Muscle of leg (tissue), 11 donors: ENCODE results near the gene ADAMTSL1. TPM values are rescaled to one million over a fixed set of nuclear protein-coding genes. Genes with fewer than 3 reads are reported as not detected.

Source experiments
- DNase-seq: peaks from one replicate; pipeline ENCODE4 v3.0.0; 2013
- H3K27ac ChIP-seq: one replicate; pipeline ENCODE4 v1.5.1; 2013; ENCODE audit warnings: mild to moderate bottlenecking, low read length, control low read depth
- H3K27me3 ChIP-seq: one replicate; pipeline ENCODE4 v1.6.1; 2013; ENCODE audit warnings: low read length; ENCODE audit not compliant: control insufficient read depth, insufficient read depth
- H3K36me3 ChIP-seq: one replicate; pipeline ENCODE4 v1.6.1; 2013; ENCODE audit warnings: low read length; ENCODE audit not compliant: control insufficient read depth, insufficient read depth
- H3K4me1 ChIP-seq: one replicate; pipeline ENCODE4 v1.6.1; 2013; ENCODE audit warnings: low read length; ENCODE audit not compliant: control insufficient read depth, insufficient read depth
- H3K4me3 ChIP-seq: one replicate; pipeline ENCODE4 v1.5.1; 2013; ENCODE audit warnings: low read length, control low read depth
- H3K9me3 ChIP-seq: replicated peaks from 2 replicates; pipeline ENCODE4 v1.6.1; 2013; ENCODE audit warnings: low read depth, low read length; ENCODE audit not compliant: control insufficient read depth
- WGBS: methylation state at CpG from one replicate; pipeline ENCODE4 v1.1.5; 2013; ENCODE audit warnings: missing lambda C conversion rate; ENCODE audit not compliant: insufficient coverage; 5-methylcytosine and 5-hydroxymethylcytosine counted together
- polyA plus RNA-seq, 8 donors: library from polyadenylated mRNA; unstranded; fragments of 120-200 nt; gene quantifications; one replicate each; pipeline versions ENCODE4 v1.2.1 to v1.2.3, GENCODE V29; 2013; ENCODE audit warnings: inconsistent platforms in 1 of 8, low replicate concordance in 1 of 8; ENCODE audit not compliant: insufficient read length in 8 of 8, insufficient read depth in 1 of 8
- total RNA-seq: library from RNA; stranded (reverse); fragments of 120-200 nt; gene quantifications from one replicate; pipeline ENCODE4 v1.2.4, GENCODE V29; 2013

The ADAMTSL1 gene
- total and polyA plus RNA-seq, 9 donors: 9.9 to 32.9 (median 20.1) TPM

- H3K4me1 ChIP-seq: peaks cover 4% of the 10 kb centered on the region
- WGBS: 86% methylated on average over 1 of the region's 3 CpGs
- no peak overlapping the region for H3K27ac ChIP-seq
- H3K9me3 ChIP-seq: no peaks in the 10 kb centered on the region
- no peaks in the 10 kb centered on the region for H3K27me3 ChIP-seq
- H3K36me3 ChIP-seq: no peaks in the 10 kb centered on the region
- no peak for DNase-seq
- no peak overlapping the region for H3K4me3 ChIP-seq
These were observed 6.7 kb downstream of the ADAMTSL1 start for GRCh38 chr9:18480662-18481093.

GRCh38 chr9:18482371-18482770 lies 8.4 kb downstream of the ADAMTSL1 start:
- Histone ChIP-seq H3K4me3 (no peak overlapping the region), H3K9me3 (no peaks in the 10 kb centered on the region), H3K27me3 (no peaks in the 10 kb centered on the region), H3K27ac (no peak overlapping the region), H3K36me3 (no peaks in the 10 kb centered on the region), H3K4me1 (peaks cover 4% of the 10 kb centered on the region)
- WGBS: no CpG with 5 or more reads among the region's 2 CpGs
- DNase-seq: no peak

GRCh38 chr9:18485714-18486113 lies 11.8 kb downstream of the ADAMTSL1 start:
- Histone ChIP-seq H3K9me3 (no peaks in the 10 kb centered on the region), H3K27me3 (no peaks in the 10 kb centered on the region), H3K4me3 (no peak overlapping the region), H3K27ac (no peak overlapping the region), H3K4me1 (peaks cover 6% of the 10 kb centered on the region), H3K36me3 (no peaks in the 10 kb centered on the region)
- peak; percentile 52 for DNase-seq
- WGBS: 59% methylated on average over 2 of the region's 2 CpGs

GRCh38 chr9:18487611-18488010 lies 13.7 kb downstream of the ADAMTSL1 start:
- DNase-seq: peak; percentile 86
- Histone ChIP-seq H3K4me1 (peaks cover 6% of the 10 kb centered on the region), H3K27me3 (no peaks in the 10 kb centered on the region), H3K9me3 (no peaks in the 10 kb centered on the region), H3K27ac (no peak overlapping the region), H3K36me3 (no peaks in the 10 kb centered on the region), H3K4me3 (no peak overlapping the region)
- WGBS: no CpG with 5 or more reads among the region's 7 CpGs

- no peak for DNase-seq
- Histone ChIP-seq H3K9me3 (no peaks in the 10 kb centered on the region), H3K4me1 (peaks cover 6% of the 10 kb centered on the region), H3K4me3 (no peak overlapping the region), H3K27ac (no peak overlapping the region), H3K27me3 (no peaks in the 10 kb centered on the region), H3K36me3 (no peaks in the 10 kb centered on the region)
- no CpG with 5 or more reads among the region's 2 CpGs for WGBS
These were observed 14.9 kb downstream of the ADAMTSL1 start for GRCh38 chr9:18488886-18489285.

GRCh38 chr9:18489861-18490260 lies 15.9 kb downstream of the ADAMTSL1 start:
- WGBS: 0% methylated on average over 1 of the region's 2 CpGs
- DNase-seq: no peak
- H3K4me1 ChIP-seq: peaks cover 6% of the 10 kb centered on the region
- no peak overlapping the region for H3K4me3 ChIP-seq
- no peak overlapping the region for H3K27ac ChIP-seq
- H3K36me3 ChIP-seq: no peaks in the 10 kb centered on the region
- H3K9me3 ChIP-seq: no peaks in the 10 kb centered on the region
- H3K27me3 ChIP-seq: no peaks in the 10 kb centered on the region

GRCh38 chr9:18490641-18491370 lies 16.9 kb downstream of the ADAMTSL1 start:
- no peak overlapping the region for H3K4me3 ChIP-seq
- H3K36me3 ChIP-seq: no peaks in the 10 kb centered on the region
- H3K27me3 ChIP-seq: no peaks in the 10 kb centered on the region
- peak overlapping the region; percentile 6 for H3K27ac ChIP-seq
- peak; percentile 53 for DNase-seq
- H3K4me1 ChIP-seq: peaks cover 6% of the 10 kb centered on the region
- 31% methylated on average over 5 of the region's 7 CpGs for WGBS
- no peaks in the 10 kb centered on the region for H3K9me3 ChIP-seq

- Histone ChIP-seq H3K4me1 (peaks cover 6% of the 10 kb centered on the region), H3K36me3 (no peaks in the 10 kb centered on the region), H3K27ac (no peak overlapping the region), H3K4me3 (no peak overlapping the region), H3K9me3 (no peaks in the 10 kb centered on the region), H3K27me3 (no peaks in the 10 kb centered on the region)
- no peak for DNase-seq
These were observed 18.7 kb downstream of the ADAMTSL1 start for GRCh38 chr9:18492612-18493011.

GRCh38 chr9:18493451-18493993 lies 19.6 kb downstream of the ADAMTSL1 start:
- Histone ChIP-seq H3K27me3 (no peaks in the 10 kb centered on the region), H3K36me3 (no peaks in the 10 kb centered on the region), H3K4me1 (peaks cover 6% of the 10 kb centered on the region), H3K9me3 (no peaks in the 10 kb centered on the region), H3K27ac (no peak overlapping the region), H3K4me3 (no peak overlapping the region)
- DNase-seq: no peak
- WGBS: no CpG with 5 or more reads among the region's 3 CpGs

GRCh38 chr9:18495065-18495464 lies 21.1 kb downstream of the ADAMTSL1 start:
- WGBS: no CpG with 5 or more reads among the region's 3 CpGs
- Histone ChIP-seq H3K27me3 (no peaks in the 10 kb centered on the region), H3K4me1 (peaks cover 5% of the 10 kb centered on the region), H3K9me3 (no peaks in the 10 kb centered on the region), H3K36me3 (no peaks in the 10 kb centered on the region), H3K27ac (no peak overlapping the region), H3K4me3 (no peak overlapping the region)
- DNase-seq: no peak
